ENCODE measurements around the gene ABHD4. TPM values are rescaled to one million over a fixed set of nuclear protein-coding genes. Genes with fewer than 3 reads are reported as not detected.

Gene ABHD4, protein sequence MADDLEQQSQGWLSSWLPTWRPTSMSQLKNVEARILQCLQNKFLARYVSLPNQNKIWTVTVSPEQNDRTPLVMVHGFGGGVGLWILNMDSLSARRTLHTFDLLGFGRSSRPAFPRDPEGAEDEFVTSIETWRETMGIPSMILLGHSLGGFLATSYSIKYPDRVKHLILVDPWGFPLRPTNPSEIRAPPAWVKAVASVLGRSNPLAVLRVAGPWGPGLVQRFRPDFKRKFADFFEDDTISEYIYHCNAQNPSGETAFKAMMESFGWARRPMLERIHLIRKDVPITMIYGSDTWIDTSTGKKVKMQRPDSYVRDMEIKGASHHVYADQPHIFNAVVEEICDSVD
- 37.9 and 38.4 TPM in 2 replicates for total RNA-seq

DNA sequence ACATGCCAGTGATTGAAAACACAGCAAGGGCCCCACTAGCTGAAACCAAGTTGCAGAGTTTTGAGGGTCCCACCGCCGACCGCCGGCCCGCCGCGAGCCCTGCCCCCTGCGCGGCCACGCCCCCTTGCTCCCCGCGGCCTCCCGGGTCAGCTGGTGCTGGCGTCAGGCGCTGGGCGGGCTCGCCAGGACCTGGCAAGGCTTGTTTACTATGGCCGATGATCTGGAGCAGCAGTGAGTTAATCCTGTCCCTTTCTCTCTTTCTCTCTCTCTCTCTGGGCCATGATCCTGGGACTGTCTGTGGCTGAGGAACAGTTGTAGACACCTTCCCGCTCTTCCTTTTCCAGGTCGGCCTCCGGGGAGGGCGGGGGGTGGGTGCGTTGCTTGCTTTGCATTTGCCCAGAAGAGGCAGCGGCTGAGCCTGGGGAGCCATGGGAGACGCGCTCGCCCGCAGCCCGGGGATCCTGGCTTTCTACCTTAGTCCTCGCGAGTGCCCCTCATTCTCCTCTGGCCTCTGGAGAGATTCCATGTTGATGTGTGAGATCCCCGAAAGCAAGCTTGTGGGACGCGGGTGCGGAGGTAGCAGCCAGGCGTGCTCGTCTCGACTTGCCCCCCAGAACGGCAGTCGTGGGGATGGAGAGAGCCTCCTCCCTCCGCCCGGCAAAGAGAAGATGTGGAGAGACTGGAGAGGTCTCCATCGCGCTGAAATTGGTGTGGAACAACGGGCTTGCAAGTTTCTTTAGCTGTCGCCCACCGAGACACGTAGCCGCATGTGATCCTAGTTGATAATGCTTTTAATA, at the start of gene ABHD4:
Gene ABHD4, plus strand, starts transcription at position 202 of the 797 bp plus-strand sequence. Its CDS starts 7 bp downstream, at position 209.

DNA sequence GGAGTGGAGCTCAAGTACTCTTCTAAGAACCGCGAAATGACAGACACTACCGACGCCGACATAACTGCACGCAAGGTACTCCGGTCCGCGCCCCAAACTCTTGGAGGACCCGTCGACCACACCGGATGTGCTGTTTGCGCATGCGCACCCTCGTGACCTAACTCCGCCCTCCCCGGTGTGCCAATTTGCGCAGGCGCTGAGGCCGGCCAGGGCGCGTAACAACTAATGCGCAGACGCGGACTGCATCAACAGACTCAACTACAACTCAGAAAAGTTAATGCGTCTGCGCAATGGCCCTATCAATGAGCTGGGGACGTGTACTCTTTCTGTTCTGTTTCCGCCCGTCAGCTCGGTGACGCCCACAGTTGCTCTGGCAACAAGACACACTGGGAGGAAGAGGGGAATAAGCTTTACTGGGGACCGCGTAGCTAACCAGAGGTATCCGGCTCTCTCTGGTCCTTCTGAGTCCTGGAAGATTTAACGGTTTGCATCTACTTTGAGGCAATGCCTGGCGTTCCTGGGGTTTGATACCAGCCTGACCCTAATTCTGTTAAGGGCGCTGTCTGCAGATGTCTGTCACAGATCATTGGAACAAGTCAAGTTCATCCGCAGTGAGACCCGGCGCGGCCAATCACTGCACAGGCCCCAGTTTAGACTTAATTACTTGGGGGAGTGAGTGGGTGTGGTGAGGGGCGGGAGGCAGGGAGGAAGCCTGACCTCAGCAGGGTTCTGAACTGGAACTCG, 8.8 kb upstream of the ABHD4 start, which contains the start of gene DAD1:
Gene DAD1, minus strand, starts transcription at position 129 of the 744 bp plus-strand sequence. Its CDS starts 67 bp downstream, at position 62.

DNA sequence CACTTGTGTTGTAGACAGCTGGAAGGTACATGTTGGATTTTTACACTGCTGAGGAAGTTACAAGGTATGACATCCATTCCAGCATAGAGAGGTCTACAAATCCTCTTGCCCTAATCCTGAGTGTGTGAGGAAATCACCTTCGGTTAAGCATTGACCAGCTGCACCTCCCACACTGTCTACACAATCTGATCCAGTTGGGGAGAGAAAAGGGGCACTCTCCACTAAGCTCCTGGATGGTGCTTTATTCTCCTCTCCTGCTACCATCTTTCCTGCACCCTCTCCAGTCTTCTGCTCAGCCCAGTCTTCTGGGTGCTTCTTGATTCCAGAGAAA, 46.2 kb downstream of the ABHD4 start, which contains the start of gene OR6J1:
Gene OR6J1, minus strand, starts transcription at position 48 of the 331 bp plus-strand sequence. CDS start 9,541 bp downstream, outside the sequence.

Other genes with a start within 250 kb of the ABHD4 start
- gene DAD1, start 9.1 kb upstream of the ABHD4 start, total RNA-seq, result 262 and 320 TPM in 2 replicates
- 0.03 TPM in 1 of 2 replicates, not detected in the other for gene OR6J1, start 46.1 kb downstream of the ABHD4 start, total RNA-seq
- 77.8 and 97.1 TPM in 2 replicates for gene OXA1L, start 168.4 kb downstream of the ABHD4 start, total RNA-seq
- gene SLC7A7, start 217.1 kb downstream of the ABHD4 start, total RNA-seq, result 3.4 and 34.2 TPM in 2 replicates
- 27.4 and 27.9 TPM in 2 replicates for gene MRPL52, start 231.6 kb downstream of the ABHD4 start, total RNA-seq
- 445 and 1,032 TPM in 2 replicates for gene MMP14, start 238.3 kb downstream of the ABHD4 start, total RNA-seq